Parathyroid adenoma (tissue), 2 donors: Measurements from ENCODE around the gene COX4I2.
A peak's percentile ranks its signal among the peaks of the same experiment; 100 is the strongest.

Experiments used
- H2AFZ ChIP-seq: fragments of 300-600 bp; sonication (generic); one replicate; pipeline ENCODE4 v1.7.0; 2017; ENCODE audit warnings: antibody characterized with exemption, mild to moderate bottlenecking
- H3K27ac ChIP-seq: fragments of 300-600 bp; sonication (generic); one replicate; pipeline ENCODE4 v1.7.0; 2017
- H3K27me3 ChIP-seq: fragments of 300-600 bp; sonication (generic); one replicate; pipeline ENCODE4 v1.7.0; 2017; ENCODE audit warnings: low read length; ENCODE audit not compliant: control insufficient read depth, insufficient read depth
- H3K36me3 ChIP-seq: fragments of 300-600 bp; sonication (generic); one replicate; pipeline ENCODE4 v1.7.0; 2017; ENCODE audit warnings: low read length; ENCODE audit not compliant: control insufficient read depth, insufficient read depth
- H3K4me1 ChIP-seq: fragments of 300-600 bp; sonication (generic); one replicate; pipeline ENCODE4 v1.7.0; 2017; ENCODE audit warnings: control low read depth
- H3K4me2 ChIP-seq: fragments of 300-600 bp; sonication (generic); one replicate; pipeline ENCODE4 v1.7.0; 2017; ENCODE audit warnings: low read length
- H3K4me3 ChIP-seq: fragments of 300-600 bp; sonication (generic); one replicate; pipeline ENCODE4 v1.7.0; 2017; ENCODE audit warnings: low read depth, low read length
- H3K79me2 ChIP-seq: fragments of 300-600 bp; sonication (generic); one replicate; pipeline ENCODE4 v1.7.0; 2017; ENCODE audit warnings: control low read depth
- H3K9ac ChIP-seq: fragments of 300-600 bp; sonication (generic); one replicate; pipeline ENCODE4 v1.7.0; 2017; ENCODE audit warnings: mild to moderate bottlenecking
- H3K9me3 ChIP-seq: fragments of 300-600 bp; sonication (generic); one replicate; pipeline ENCODE4 v1.7.0; 2017; ENCODE audit warnings: low read length; ENCODE audit not compliant: control insufficient read depth
- CTCF ChIP-seq: fragments of 300-600 bp; sonication (generic); IDR thresholded peaks from one replicate; pipeline ENCODE4 v1.7.0; 2017; ENCODE audit warnings: antibody characterized with exemption, mild to moderate bottlenecking
- donor health status: primary hyperparathyroidism.

The COX4I2 gene

GRCh38 chr20:31637660-31638059 lies at the start of gene COX4I2:
Gene COX4I2 (plus strand): TSS chr20:31637912. CDS start chr20:31639018, 1,106 bp downstream.
- Histone ChIP-seq H3K36me3 (no peaks in the 10 kb centered on the region), H3K4me3 (no peak within 1 kb of the TSS)

GRCh38 chr20:31590717-31591225 lies 46.9 kb upstream of the COX4I2 start:
- H3K9ac ChIP-seq: no peak overlapping the region
- no peak overlapping the region for H2AFZ ChIP-seq
- H3K36me3 ChIP-seq: no peaks in the 10 kb centered on the region
- no peaks in the 10 kb centered on the region for H3K9me3 ChIP-seq
- no peak overlapping the region for H3K4me3 ChIP-seq
- no peak overlapping the region for H3K27ac ChIP-seq
- H3K4me1 ChIP-seq: no peaks in the 10 kb centered on the region
- TF ChIP-seq CTCF: no peak
- no peak overlapping the region for H3K4me2 ChIP-seq
- no peaks in the 10 kb centered on the region for H3K27me3 ChIP-seq
- H3K79me2 ChIP-seq: no peaks in the 10 kb centered on the region

More at GRCh38 chr20:31637660-31638059, at the start of gene COX4I2:
- Histone ChIP-seq H3K27me3 (no peaks in the 10 kb centered on the region), H3K9me3 (no peaks in the 10 kb centered on the region), H3K4me1 (no peaks in the 10 kb centered on the region), H3K79me2 (no peaks in the 10 kb centered on the region), H2AFZ (peak within 1 kb of the TSS; percentile 46), H3K9ac (no peak within 1 kb of the TSS), H3K4me2 (no peak within 1 kb of the TSS), H3K27ac (peak within 1 kb of the TSS; percentile 15)
- no peak for TF ChIP-seq CTCF

- no peak overlapping the region for H3K9ac ChIP-seq
- H3K36me3 ChIP-seq: no peaks in the 10 kb centered on the region
- H3K27ac ChIP-seq: no peak overlapping the region
- no peak overlapping the region for H3K4me2 ChIP-seq
- H3K27me3 ChIP-seq: no peaks in the 10 kb centered on the region
- H3K4me3 ChIP-seq: no peak overlapping the region
- H2AFZ ChIP-seq: no peak overlapping the region
- H3K79me2 ChIP-seq: no peaks in the 10 kb centered on the region
- no peaks in the 10 kb centered on the region for H3K4me1 ChIP-seq
- H3K9me3 ChIP-seq: no peaks in the 10 kb centered on the region
- TF ChIP-seq CTCF: no peak
Measured at GRCh38 chr20:31593221-31594001, 44.3 kb upstream of the COX4I2 start.

GRCh38 chr20:31594002-31594557 lies 43.6 kb upstream of the COX4I2 start:
- TF ChIP-seq CTCF: no peak
- Histone ChIP-seq H3K4me1 (no peaks in the 10 kb centered on the region), H3K36me3 (no peaks in the 10 kb centered on the region), H3K9me3 (no peaks in the 10 kb centered on the region), H3K27me3 (no peaks in the 10 kb centered on the region), H3K4me2 (no peak overlapping the region), H3K4me3 (no peak overlapping the region), H3K79me2 (no peaks in the 10 kb centered on the region), H3K9ac (no peak overlapping the region), H3K27ac (no peak overlapping the region), H2AFZ (no peak overlapping the region)
